ENCODE results near the gene B3GALT6.

B3GALT6 gene

GRCh38 chr1:1210726-1211540 is 21.1 kb upstream of the B3GALT6 start:
- in situ Hi-C loops (cut with HindIII; ENCODE audit: low pct_ligation_motif_present, low sequenced_read_pairs) = no loop called here
- H3K4me3 ChIP-seq (ENCODE audit: low read depth, low read length) = no peak overlapping the region
- H3K27me3 ChIP-seq (replicated peaks) = peaks cover 7% of the 10 kb centered on the region
- DNase-seq = no peak
- H3K27ac ChIP-seq = no peak overlapping the region
- H3K36me3 ChIP-seq (replicated peaks) = no peaks in the 10 kb centered on the region
- TF ChIP-seq CTCF (IDR thresholded peaks at IDR 0.05; ENCODE audit: low read depth, low read length, missing control alignments) = no peak

- Histone ChIP-seq H3K27ac (no peak overlapping the region), H3K36me3 (replicated peaks) (peaks cover 6% of the 10 kb centered on the region), H3K4me3 (ENCODE audit: low read depth, low read length) (no peak overlapping the region), H3K27me3 (replicated peaks) (peaks cover 2% of the 10 kb centered on the region)
- no peak for TF ChIP-seq CTCF (IDR thresholded peaks at IDR 0.05; ENCODE audit: low read depth, low read length, missing control alignments)
- in situ Hi-C loops (cut with HindIII; ENCODE audit: low pct_ligation_motif_present, low sequenced_read_pairs) = no loop called here
- no peak for DNase-seq
Measured at GRCh38 chr1:1211541-1212441, 20.2 kb upstream of the B3GALT6 start.

- no peak overlapping the region for H3K27ac ChIP-seq
- H3K4me3 ChIP-seq (ENCODE audit: low read depth, low read length) = no peak overlapping the region
- peaks cover 17% of the 10 kb centered on the region for H3K36me3 ChIP-seq (replicated peaks)
Measured at GRCh38 chr1:1212780-1213344, 19.2 kb upstream of the B3GALT6 start.

GRCh38 chr1:1213345-1214265 is 18.4 kb upstream of the B3GALT6 start, which contains the start of gene TNFRSF4:
Gene TNFRSF4, minus strand, starts transcription at chr1:1214153. Its CDS starts 26 bp downstream, at chr1:1214127.
- Histone ChIP-seq H3K27me3 (replicated peaks) (no peaks in the 10 kb centered on the region), H3K36me3 (replicated peaks) (peaks cover 24% of the 10 kb centered on the region), H3K4me3 (ENCODE audit: low read depth, low read length) (no peak within 1 kb of the TSS), H3K27ac (no peak within 1 kb of the TSS)
- in situ Hi-C loops (cut with HindIII; ENCODE audit: low pct_ligation_motif_present, low sequenced_read_pairs) = no loop called here
- no peak for DNase-seq
- TF ChIP-seq CTCF (IDR thresholded peaks at IDR 0.05; ENCODE audit: low read depth, low read length, missing control alignments) = no peak

More at GRCh38 chr1:1212780-1213344, 19.2 kb upstream of the B3GALT6 start:
- in situ Hi-C loops (cut with HindIII; ENCODE audit: low pct_ligation_motif_present, low sequenced_read_pairs) = no loop called here
- TF ChIP-seq CTCF (IDR thresholded peaks at IDR 0.05; ENCODE audit: low read depth, low read length, missing control alignments) = no peak
- DNase-seq = no peak
- no peaks in the 10 kb centered on the region for H3K27me3 ChIP-seq (replicated peaks)

- no peak overlapping the region for H3K27ac ChIP-seq
- no peak for TF ChIP-seq CTCF (IDR thresholded peaks at IDR 0.05; ENCODE audit: low read depth, low read length, missing control alignments)
- no peak for DNase-seq
- no peaks in the 10 kb centered on the region for H3K27me3 ChIP-seq (replicated peaks)
- in situ Hi-C loops (cut with HindIII; ENCODE audit: low pct_ligation_motif_present, low sequenced_read_pairs) = no loop called here
- H3K36me3 ChIP-seq (replicated peaks) = peaks cover 33% of the 10 kb centered on the region
- no peak overlapping the region for H3K4me3 ChIP-seq (ENCODE audit: low read depth, low read length)
Measured at GRCh38 chr1:1215080-1215676, 16.9 kb upstream of the B3GALT6 start.
